ENCODE measurements around the gene NEGR1.

Gene NEGR1

GRCh38 chr1:71778940-71779339, 503.4 kb downstream of the NEGR1 start:
- H3K36me3 Mint-ChIP-seq (ENCODE audit: low read depth), result no peaks in the 10 kb centered on the region
- no peaks in the 10 kb centered on the region for H3K27me3 Mint-ChIP-seq
- H3K4me1 Mint-ChIP-seq (ENCODE audit: low read depth), result no peaks in the 10 kb centered on the region
- no peak overlapping the region for H3K4me3 Mint-ChIP-seq
- H3K27ac Mint-ChIP-seq, result no peak overlapping the region
- no peaks in the 10 kb centered on the region for H3K9me3 Mint-ChIP-seq

DNA sequence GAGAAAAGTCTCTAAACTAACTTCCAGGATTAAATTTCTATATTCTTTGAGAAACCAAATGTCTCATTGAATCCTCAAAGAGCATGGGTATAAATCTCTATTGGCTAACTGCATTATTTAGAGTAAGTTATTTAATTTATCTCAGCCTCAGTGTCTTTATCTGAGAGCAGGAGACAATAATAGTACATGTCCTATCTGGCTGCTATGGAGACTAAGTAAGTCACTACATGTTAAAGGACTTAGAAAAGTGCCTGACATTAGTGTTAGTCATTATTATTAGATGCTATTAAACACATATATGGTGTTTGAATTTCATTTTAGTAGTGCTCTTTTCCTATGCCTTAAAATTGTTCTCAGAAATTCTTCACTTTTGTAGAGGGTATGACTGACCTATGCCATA, 505.2 kb downstream of the NEGR1 start:
- H3K27ac Mint-ChIP-seq, result no peak overlapping the region
- H3K9me3 Mint-ChIP-seq, result no peaks in the 10 kb centered on the region

DNA sequence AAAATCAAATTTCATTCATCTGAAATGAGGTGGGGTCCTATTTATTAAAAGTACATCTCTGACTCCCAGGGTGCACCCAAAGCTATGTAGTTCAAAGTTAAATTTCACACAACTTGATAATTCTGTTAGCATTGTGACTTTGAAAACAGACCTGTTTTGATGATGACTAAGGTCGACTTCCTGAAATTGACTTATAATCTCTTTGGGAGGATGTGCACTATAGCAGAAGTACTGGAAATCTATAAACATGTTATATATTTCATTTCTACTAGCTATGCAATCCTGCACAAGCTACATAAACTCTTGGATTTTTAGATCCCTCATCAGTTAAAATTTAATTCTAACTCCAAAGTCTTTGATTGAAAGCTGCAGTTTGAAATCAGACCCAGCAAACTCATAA, 507.6 kb downstream of the NEGR1 start:
- H3K36me3 Mint-ChIP-seq (ENCODE audit: low read depth), result no peaks in the 10 kb centered on the region
- H3K27me3 Mint-ChIP-seq, result no peaks in the 10 kb centered on the region
- H3K9me3 Mint-ChIP-seq, result no peaks in the 10 kb centered on the region
- H3K4me3 Mint-ChIP-seq, result no peak overlapping the region
- no peak overlapping the region for H3K27ac Mint-ChIP-seq
- H3K4me1 Mint-ChIP-seq (ENCODE audit: low read depth), result peaks cover 3% of the 10 kb centered on the region

More for the DNA sequence above, 505.2 kb downstream of the NEGR1 start:
- Mint-ChIP-seq H3K4me3 (no peak overlapping the region), H3K36me3 (ENCODE audit: low read depth) (no peaks in the 10 kb centered on the region), H3K4me1 (ENCODE audit: low read depth) (no peaks in the 10 kb centered on the region), H3K27me3 (no peaks in the 10 kb centered on the region)

DNA sequence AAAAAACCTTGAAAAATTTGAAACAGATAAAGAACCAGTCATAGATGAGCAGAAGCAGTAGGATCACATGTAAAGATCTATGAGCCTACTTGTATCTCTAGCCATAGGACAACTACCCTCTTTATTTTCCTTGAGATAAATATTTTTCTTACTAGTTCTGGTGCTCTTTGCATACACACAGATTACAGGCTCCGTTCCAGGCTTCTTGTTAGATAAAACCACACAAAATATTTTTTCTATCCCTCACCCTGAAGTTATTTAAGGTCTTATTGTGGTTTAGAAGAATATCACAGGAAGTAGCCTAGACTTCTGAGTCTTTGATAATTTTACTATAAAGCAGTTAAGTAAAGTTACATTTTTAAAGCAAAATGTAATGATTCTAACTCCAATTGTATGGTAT, 512.2 kb downstream of the NEGR1 start:
- H3K4me1 Mint-ChIP-seq (ENCODE audit: low read depth), result peaks cover 4% of the 10 kb centered on the region
- no peak overlapping the region for H3K4me3 Mint-ChIP-seq
- H3K27me3 Mint-ChIP-seq, result no peaks in the 10 kb centered on the region
- H3K27ac Mint-ChIP-seq, result no peak overlapping the region
- peaks cover 5% of the 10 kb centered on the region for H3K9me3 Mint-ChIP-seq
- no peaks in the 10 kb centered on the region for H3K36me3 Mint-ChIP-seq (ENCODE audit: low read depth)

- no peak overlapping the region for H3K27ac Mint-ChIP-seq
- no peaks in the 10 kb centered on the region for H3K27me3 Mint-ChIP-seq
- no peak overlapping the region for H3K4me3 Mint-ChIP-seq
- H3K4me1 Mint-ChIP-seq (ENCODE audit: low read depth), result peaks cover 4% of the 10 kb centered on the region
- H3K36me3 Mint-ChIP-seq (ENCODE audit: low read depth), result no peaks in the 10 kb centered on the region
- H3K9me3 Mint-ChIP-seq, result peaks cover 6% of the 10 kb centered on the region
Observed at GRCh38 chr1:71766748-71767147, 515.6 kb downstream of the NEGR1 start.

- no peak overlapping the region for H3K27ac Mint-ChIP-seq
- H3K4me1 Mint-ChIP-seq (ENCODE audit: low read depth), result no peaks in the 10 kb centered on the region
- no peaks in the 10 kb centered on the region for H3K27me3 Mint-ChIP-seq
- H3K9me3 Mint-ChIP-seq, result peaks cover 6% of the 10 kb centered on the region
- no peak overlapping the region for H3K4me3 Mint-ChIP-seq
- no peaks in the 10 kb centered on the region for H3K36me3 Mint-ChIP-seq (ENCODE audit: low read depth)
Observed at GRCh38 chr1:71762514-71763255, 519.7 kb downstream of the NEGR1 start.

DNA sequence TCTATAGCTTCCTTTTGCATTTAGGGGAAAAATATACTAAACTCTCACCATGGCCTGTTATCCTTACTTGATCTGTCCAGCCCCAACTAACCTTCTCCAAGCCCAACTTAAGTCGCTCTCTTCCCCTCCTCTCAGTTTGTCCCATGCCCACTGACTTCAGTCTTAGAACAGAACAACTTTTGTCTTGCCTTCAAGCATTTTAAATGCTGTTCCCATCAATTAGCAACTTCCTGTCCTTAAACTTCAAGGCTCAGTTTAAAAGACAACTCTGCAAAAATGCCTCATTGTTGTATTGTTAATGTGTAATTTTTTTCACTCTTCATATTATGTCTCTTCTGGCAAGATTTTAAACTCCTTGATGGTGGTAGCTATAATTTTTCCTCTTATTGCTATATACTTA, 526.9 kb downstream of the NEGR1 start:
- Mint-ChIP-seq H3K27me3 (no peaks in the 10 kb centered on the region), H3K4me1 (ENCODE audit: low read depth) (no peaks in the 10 kb centered on the region), H3K9me3 (peaks cover 16% of the 10 kb centered on the region), H3K27ac (no peak overlapping the region), H3K4me3 (no peak overlapping the region), H3K36me3 (ENCODE audit: low read depth) (no peaks in the 10 kb centered on the region)

DNA sequence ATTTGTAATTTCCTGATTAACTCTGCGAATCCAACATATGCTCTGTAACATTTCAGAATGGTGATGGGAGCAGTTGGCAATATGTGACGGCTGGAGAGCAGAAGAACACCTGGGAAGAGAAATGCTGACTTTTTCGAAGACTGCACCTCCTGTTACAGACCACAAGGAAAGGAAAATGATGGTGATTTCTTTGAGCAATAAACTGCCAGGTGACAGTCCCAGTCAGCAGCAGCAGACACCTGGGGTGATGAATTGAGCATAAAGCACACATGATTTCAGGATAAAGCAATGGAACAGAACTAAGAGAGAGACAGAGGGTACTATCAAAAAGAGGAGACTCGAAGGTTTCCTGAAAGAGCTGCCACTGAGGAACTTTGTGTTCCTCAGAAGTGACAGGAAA, 528.6 kb downstream of the NEGR1 start:
- Mint-ChIP-seq H3K27ac (no peak overlapping the region), H3K27me3 (no peaks in the 10 kb centered on the region), H3K36me3 (ENCODE audit: low read depth) (no peaks in the 10 kb centered on the region)

DNA sequence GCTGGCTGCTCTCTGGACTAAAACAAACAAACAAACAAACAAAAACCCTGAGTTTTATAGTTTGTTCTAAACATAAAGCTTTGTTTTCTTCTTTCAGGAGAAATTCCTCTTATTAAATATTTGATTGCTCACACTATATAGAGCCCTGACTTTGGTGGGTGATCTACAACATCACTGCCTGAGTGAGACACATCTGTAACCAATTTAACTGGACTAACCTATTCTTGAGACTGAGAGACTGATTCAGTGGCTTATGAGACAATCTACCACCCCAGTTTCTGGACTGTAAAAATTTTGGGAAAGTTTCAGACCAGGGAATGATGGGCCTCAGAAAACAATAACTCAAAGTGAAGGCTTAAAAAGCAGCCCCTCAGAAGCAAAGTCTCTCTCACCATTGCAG, 537.0 kb downstream of the NEGR1 start:
- H3K4me1 Mint-ChIP-seq (ENCODE audit: low read depth), result no peaks in the 10 kb centered on the region
- H3K27me3 Mint-ChIP-seq, result no peaks in the 10 kb centered on the region
- H3K9me3 Mint-ChIP-seq, result peaks cover 2% of the 10 kb centered on the region
- no peak overlapping the region for H3K4me3 Mint-ChIP-seq
- H3K27ac Mint-ChIP-seq, result no peak overlapping the region
- no peaks in the 10 kb centered on the region for H3K36me3 Mint-ChIP-seq (ENCODE audit: low read depth)

More for the DNA sequence above, 528.6 kb downstream of the NEGR1 start:
- H3K4me1 Mint-ChIP-seq (ENCODE audit: low read depth), result no peaks in the 10 kb centered on the region
- peaks cover 20% of the 10 kb centered on the region for H3K9me3 Mint-ChIP-seq
- H3K4me3 Mint-ChIP-seq, result no peak overlapping the region

- Mint-ChIP-seq H3K4me1 (ENCODE audit: low read depth) (no peaks in the 10 kb centered on the region), H3K9me3 (no peaks in the 10 kb centered on the region), H3K4me3 (no peak overlapping the region), H3K27ac (no peak overlapping the region), H3K27me3 (no peaks in the 10 kb centered on the region), H3K36me3 (ENCODE audit: low read depth) (no peaks in the 10 kb centered on the region)
Observed at GRCh38 chr1:71743862-71744261, 538.5 kb downstream of the NEGR1 start.

DNA sequence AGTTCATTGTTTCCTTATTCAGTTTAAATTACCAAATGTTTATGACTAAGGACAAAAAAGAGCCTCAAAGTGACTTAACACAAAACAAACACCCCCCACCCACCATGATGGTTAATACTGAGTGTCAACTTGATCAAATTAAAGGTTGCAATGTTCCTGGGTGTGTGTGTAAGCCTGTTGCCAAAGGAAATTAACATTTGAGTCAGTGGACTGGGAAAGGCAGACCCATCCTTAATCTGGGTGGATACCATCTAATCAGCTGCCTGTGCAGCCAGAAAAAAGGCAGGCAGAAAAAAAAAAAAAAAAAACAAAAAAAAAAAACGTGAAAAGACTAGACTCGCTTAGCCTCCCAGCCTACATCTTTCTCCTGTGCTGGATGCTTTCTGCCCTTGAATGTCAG, 543.4 kb downstream of the NEGR1 start:
- Mint-ChIP-seq H3K9me3 (no peaks in the 10 kb centered on the region), H3K4me3 (no peak overlapping the region), H3K27ac (no peak overlapping the region), H3K4me1 (ENCODE audit: low read depth) (no peaks in the 10 kb centered on the region), H3K36me3 (ENCODE audit: low read depth) (no peaks in the 10 kb centered on the region), H3K27me3 (no peaks in the 10 kb centered on the region)

- Mint-ChIP-seq H3K4me3 (no peak overlapping the region), H3K9me3 (no peaks in the 10 kb centered on the region), H3K4me1 (ENCODE audit: low read depth) (no peaks in the 10 kb centered on the region), H3K27ac (no peak overlapping the region), H3K36me3 (ENCODE audit: low read depth) (no peaks in the 10 kb centered on the region), H3K27me3 (no peaks in the 10 kb centered on the region)
Observed at GRCh38 chr1:71738256-71738655, 544.1 kb downstream of the NEGR1 start.

- H3K27ac Mint-ChIP-seq, result no peak overlapping the region
- H3K4me1 Mint-ChIP-seq (ENCODE audit: low read depth), result no peaks in the 10 kb centered on the region
- H3K27me3 Mint-ChIP-seq, result no peaks in the 10 kb centered on the region
- no peaks in the 10 kb centered on the region for H3K9me3 Mint-ChIP-seq
- no peak overlapping the region for H3K4me3 Mint-ChIP-seq
- no peaks in the 10 kb centered on the region for H3K36me3 Mint-ChIP-seq (ENCODE audit: low read depth)
Observed at GRCh38 chr1:71737768-71738167, 544.6 kb downstream of the NEGR1 start.

- H3K4me3 Mint-ChIP-seq, result no peak overlapping the region
- no peak overlapping the region for H3K27ac Mint-ChIP-seq
- no peaks in the 10 kb centered on the region for H3K4me1 Mint-ChIP-seq (ENCODE audit: low read depth)
- H3K36me3 Mint-ChIP-seq (ENCODE audit: low read depth), result no peaks in the 10 kb centered on the region
- no peaks in the 10 kb centered on the region for H3K27me3 Mint-ChIP-seq
- no peaks in the 10 kb centered on the region for H3K9me3 Mint-ChIP-seq
Observed at GRCh38 chr1:71733121-71733520, 549.2 kb downstream of the NEGR1 start.

- Mint-ChIP-seq H3K27ac (no peak overlapping the region), H3K9me3 (peaks cover 4% of the 10 kb centered on the region), H3K36me3 (ENCODE audit: low read depth) (no peaks in the 10 kb centered on the region), H3K4me3 (no peak overlapping the region), H3K27me3 (no peaks in the 10 kb centered on the region), H3K4me1 (ENCODE audit: low read depth) (no peaks in the 10 kb centered on the region)
Observed at GRCh38 chr1:71721532-71721931, 560.8 kb downstream of the NEGR1 start.

- no peaks in the 10 kb centered on the region for H3K27me3 Mint-ChIP-seq
- H3K4me1 Mint-ChIP-seq (ENCODE audit: low read depth), result no peaks in the 10 kb centered on the region
- H3K27ac Mint-ChIP-seq, result no peak overlapping the region
- H3K4me3 Mint-ChIP-seq, result no peak overlapping the region
- peaks cover 18% of the 10 kb centered on the region for H3K9me3 Mint-ChIP-seq
- no peaks in the 10 kb centered on the region for H3K36me3 Mint-ChIP-seq (ENCODE audit: low read depth)
Observed at GRCh38 chr1:71719330-71719729, 563.0 kb downstream of the NEGR1 start.
